Effector CD8-positive, alpha-beta T cell (primary cell): ENCODE results near the gene ASMTL.
"Not testable (repeated sequence)": the region's sequence is repeated elsewhere in the genome, so short reads cannot be mapped to it uniquely, and the experiment has no call there.

Experiments used
- DNase-seq: peaks from one replicate; lab custom pipeline; 2025; lab: John Stamatoyannopoulos, UW

The ASMTL gene

DNA sequence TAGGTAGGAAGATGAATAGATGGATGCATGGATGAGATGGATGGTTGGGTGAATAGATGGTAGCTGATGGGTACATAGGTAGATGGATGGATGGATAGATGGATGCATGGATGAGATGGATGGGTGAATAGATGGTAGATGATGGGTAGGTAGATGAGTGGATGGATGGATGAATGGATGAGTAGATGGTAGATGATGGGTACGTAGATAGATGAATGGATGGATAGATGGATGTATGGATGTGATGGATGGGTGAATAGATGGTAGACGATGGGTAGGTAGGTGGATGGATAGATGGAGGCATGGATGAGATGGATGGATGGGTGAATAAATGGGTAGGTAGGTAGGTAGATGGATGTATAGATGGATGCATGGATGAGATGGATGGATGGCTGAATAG, 46.9 kb downstream of the ASMTL start:
- not testable (repeated sequence) for DNase-seq

DNA sequence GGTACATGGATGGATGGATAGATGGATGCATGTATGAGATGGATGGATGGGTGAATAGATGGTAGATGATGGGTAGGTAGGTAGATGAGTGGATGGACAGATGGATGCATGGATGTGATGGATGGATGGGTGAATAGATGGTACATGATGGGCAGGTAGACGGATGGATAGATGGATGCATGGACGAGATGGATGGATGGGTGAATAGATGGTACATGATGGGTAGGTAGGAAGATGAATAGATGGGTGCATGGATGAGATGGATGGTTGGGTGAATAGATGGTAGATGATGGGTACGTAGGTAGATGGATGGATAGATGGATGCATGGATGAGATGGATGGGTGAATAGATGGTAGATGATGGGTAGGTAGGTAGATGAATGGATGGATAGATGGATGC, 48.8 kb downstream of the ASMTL start:
- not testable (repeated sequence) for DNase-seq

DNA sequence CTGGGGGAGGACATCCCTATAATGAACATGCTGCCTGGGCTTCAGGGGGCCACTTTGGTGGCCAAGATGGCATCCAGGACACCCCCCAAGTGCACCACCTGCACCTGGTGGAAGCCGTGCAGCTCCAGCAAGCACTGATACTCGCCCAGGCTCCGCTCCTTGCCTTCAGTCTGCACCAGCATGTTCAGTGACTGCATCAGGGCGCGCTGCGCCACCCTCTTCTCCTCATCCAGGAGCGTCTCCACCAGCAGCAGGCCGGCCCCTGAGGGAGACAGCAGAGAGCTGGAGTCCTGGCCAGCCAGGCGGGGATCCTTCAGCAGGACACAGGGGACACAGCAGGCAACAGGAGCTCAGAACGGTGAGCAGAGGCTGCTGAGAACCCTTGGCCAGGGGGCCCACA, 49.5 kb downstream of the ASMTL start:
- no peak for DNase-seq

DNA sequence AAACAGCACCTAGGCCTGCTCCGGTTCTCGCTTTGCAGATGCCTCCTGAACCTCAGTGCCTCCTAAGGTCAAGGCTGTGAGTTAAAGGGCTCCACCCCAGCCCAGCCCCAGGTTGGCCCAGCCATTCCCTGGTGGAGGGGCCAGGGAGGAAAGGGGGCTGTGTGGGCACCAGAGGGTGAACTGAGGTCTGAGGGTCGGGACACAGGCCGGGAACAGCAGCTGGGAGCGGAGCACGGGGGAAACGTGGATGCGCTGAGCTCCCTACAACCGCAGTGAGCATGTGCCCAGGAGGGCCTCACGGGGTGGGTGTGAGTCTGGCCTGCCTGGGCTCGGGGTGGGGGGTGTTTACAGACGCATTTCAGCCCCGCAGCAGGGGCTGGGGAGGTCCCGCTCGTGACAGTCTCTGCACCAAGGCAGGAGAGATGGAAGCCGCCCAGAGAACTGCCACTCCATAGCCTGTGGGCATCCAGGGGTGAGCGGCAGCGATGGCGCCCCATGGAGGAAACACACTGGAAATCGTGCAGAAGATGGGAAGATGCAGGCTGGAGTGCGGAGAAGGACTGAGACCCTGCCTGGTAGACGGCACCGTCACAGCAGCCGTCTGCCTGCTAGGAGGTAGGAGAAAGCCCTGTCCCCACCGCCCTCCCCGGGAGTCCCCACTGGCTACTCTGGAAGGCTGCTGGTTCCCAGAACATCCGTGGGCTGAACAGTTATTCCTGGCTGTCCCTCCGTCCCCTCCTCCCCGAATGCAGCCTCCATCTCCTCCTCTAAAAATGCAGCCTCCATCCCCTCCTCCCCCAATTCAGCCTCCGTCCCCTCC, 50.9 kb downstream of the ASMTL start:
- no peak for DNase-seq

DNA sequence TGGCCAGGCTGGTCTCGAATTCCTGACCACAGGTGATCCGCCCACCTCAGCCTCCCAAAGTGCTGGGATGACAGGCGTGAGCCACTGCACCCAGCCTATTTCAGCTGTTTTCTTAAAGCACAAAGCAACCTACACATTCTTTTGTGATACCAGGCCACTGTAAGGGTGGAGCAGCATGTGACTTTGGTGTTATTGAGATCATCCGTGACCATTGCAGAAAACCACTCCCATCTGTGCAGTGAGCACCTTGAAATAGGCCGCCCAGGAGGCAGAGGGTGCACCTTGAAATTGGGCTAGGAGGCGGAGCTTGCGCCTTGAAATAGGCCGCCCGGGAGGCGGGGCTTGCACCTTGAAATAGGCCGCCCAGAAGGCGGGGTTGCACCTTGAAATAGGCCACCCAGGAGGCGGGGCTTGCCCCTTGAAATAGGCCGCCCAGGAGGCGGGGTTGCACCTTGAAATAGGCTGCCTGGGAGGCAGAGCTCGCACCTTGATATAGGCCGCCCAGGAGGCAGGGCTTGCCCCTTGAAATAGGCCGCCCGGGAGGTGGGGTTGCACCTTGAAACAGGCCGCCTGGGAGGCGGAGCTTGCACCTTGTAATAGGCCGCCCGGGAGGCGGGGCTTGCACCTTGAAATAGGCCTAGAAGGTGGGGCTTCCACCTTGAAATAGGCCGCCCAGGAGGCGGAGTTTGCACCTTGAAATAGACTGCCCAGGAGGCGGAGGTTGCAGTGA, 51.8 kb downstream of the ASMTL start:
- no peak for DNase-seq

DNA sequence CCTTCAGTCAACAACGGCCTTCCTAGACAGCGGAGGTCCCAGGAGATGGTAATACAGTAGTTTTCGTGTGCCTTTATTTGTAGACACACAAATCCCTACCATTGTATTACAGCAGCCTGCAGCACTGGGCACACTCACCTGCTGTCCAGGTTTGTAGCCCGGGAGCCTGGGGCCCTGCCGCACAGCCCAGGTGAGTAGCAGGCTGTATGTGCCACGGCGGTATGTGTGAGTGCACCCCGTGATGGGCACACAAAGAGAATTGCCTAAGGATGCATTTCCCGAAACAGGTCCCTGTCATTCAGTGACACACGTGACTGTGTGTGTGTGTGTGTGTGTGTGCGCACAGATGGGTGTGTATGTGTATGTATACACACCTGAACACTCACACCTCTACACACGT, 52.7 kb downstream of the ASMTL start:
- DNase-seq = no peak

DNA sequence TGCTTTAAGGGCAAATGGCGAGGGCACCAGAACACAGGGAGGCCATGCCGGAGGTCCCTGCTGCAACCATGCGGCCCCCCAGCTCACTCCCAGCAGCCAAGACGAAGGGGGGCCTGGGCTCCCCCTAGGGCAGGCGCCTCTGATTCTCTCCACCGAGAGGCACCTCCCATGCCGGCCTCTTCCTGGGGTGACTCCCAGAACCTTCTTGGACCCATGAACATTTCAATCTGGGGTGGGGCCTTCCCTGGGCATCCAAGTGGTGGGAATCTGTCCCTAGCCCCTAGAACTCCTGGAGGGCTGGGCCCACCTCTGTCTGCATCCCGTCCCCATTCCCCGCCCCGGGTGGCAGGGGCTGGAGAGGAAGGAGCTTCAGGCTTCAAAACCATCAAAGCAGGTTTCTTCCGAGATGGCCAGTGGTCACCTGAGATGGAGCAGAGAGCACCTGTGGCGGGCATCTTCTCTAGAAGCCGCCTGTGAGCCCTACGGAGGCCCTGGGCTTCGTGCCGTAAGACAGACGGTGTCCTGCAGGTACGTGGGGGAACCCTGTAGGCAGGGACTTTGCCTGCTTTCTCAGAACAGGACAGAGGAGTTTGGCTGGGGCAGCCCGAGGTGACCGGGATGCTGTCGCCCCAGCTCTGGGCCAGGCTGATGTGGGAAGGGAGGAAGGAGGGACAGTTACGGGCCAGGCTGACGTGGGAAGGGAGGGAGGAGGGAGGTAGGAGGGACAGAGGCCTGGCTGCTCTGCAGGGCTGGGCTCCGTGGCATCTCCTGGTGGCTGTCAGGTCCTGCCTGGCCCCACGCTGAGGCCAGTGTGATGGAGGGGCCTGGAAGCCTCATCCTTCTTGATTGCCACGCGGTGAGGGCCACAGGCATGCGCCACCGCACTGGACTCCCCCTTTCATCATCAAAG, 54.0 kb downstream of the ASMTL start:
- DNase-seq = no peak

DNA sequence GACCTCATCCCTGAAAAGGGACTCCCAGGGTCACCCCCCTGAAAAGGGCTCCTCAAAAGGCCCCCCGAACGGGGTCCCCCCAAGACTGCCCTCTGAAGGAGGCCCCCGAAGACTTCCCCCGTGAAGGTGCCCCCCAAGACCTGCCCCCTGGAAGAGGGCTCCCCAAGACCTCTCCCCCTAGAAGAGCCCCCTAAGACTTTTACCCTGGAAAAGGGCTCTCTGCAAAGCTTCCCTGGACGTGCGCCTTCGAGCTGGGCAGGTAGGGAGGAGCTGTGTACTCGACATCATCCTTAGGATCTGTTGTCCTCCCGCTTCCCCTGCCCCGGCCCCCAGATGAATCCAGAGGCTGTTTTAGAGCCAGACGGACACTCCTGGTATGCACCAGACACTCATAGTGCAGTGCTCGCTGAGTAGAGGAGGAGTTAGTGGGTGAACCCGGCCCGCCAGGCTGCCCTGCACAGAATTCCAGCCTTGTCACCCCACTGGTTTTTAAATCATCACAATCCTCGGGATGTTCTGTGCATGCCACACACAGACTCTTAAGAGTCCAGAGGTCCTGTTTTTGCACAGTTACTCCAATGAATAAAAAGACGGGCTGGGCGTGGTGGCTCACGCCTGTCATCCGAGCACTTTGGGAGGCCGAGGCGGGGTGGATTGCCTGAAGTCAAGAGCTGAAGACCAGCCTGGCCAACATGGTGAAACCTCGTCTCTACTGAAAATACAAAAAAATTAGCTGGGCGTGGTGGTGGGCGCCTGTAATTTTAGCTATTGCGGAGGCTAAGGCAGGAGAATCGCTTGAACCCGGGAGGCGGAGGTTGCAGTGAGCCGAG, 55.1 kb downstream of the ASMTL start:
- no peak for DNase-seq

DNA sequence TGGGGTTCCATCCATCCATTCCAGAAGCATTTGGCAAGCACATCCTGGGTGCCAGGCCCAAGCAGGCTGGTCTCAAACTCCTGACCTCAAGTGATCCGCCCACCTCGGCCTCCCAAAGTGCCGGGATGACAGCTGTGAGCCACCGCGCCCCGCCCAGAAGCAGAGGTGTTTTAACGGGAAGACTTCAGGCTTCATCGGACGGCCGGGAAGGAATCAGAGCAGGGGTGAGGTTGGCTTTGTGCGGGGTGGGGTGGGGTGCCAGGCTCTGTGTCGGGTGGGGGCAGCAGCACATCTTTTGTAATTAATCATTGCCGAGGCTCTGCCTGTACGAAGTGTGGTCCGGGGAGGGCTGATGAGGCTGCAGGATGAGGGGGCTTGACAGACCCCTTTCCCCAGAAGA, 55.7 kb downstream of the ASMTL start:
- DNase-seq = no peak

DNA sequence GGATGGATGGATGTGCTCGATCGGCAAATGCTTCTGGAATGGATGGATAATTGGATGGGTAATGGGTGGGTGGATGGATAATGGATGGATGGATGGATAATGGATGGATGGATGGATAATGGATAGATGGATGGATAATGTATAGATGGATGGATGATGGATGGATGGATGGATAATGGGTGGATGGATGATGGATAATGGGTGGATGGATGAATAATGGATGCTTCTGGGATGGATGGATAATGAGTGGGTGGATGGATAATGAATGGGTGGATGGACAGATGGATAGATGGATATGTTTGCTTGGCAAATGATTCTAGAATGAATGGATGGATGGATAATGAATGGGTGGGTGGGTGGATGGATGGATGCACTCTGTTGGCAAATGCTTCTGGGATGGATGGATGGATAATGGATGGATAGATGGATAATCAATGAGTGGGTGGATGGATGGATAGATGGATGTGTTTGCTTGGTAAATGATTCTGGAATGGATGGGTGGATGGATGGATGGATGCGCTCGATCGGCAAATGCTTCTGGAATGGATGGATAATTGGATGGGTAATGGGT, 57.0 kb downstream of the ASMTL start:
- no peak for DNase-seq

DNA sequence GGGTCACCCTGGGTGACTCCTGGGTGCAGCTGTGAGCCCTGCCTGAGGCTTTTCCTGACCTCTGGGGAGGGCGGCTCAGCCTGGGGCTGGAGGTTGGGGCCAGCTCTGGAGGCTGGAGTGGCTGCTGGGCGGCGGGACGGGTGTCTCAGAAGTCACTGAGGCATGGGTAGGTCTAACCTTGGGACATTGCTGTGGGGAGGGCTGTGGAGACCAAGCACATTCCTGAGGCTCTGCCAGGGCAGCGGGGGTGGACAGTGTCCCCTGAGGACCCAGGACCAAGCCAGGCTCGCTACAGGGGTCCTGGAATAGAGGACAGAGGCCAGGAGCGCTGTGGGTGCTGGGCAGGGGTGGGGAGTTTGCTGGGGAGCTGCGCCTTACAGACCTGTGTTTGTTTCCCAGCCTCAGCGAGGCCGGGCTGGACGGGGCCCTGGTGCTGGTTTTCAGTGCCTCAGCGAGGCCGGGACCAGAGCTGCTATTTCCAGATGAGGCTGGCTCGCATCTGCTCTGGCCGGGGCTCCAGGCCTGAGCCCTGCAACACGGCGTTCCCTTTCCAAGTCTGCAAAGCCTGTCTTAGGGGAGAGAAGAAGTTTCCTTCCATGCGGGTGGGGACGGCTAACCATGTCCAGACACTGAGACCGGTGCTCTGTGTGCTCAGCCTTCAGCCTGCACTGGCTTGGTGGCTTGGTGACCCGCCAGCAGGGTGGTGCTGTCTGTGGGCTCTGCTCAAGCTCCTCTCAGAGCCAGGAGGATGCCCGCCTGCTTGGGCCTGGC, 57.8 kb downstream of the ASMTL start:
- no peak for DNase-seq

DNA sequence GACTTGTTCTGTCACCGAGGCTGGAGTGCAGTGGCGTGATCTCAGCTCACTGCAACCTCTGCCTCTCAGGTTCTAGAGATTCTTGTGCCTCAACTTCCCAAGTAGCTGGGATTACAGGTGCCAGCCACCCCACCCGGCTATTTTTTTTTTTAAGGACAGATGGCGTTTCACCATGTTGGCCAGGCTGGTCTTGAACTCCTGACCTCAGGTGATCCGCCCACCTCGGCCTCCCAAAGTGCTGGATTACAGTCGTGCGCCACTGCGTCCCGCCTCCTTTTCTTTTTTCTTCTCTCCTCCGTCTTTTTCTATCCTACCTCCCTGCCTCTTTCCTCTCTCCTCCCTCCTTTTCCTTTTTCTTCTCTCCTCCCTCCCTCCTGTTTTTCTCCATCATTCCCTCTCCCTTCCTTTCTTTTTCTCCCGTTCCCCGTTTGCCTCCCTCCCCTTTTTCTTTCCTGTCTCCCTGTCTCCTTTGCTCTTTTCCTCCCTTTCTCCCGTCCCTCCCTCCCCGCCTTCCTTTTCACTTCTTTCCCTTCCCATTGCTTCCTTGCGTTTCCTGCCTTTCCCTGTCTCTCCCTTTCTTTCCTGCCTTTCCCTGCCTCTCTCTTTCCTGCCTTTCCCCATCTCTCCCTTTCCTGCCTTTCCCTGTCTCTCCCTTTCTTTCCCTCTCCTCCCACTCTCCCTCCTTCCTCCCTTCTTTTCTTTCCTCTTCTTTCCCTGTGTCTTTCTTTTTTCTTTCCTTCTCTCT, 58.7 kb downstream of the ASMTL start:
- no peak for DNase-seq

DNA sequence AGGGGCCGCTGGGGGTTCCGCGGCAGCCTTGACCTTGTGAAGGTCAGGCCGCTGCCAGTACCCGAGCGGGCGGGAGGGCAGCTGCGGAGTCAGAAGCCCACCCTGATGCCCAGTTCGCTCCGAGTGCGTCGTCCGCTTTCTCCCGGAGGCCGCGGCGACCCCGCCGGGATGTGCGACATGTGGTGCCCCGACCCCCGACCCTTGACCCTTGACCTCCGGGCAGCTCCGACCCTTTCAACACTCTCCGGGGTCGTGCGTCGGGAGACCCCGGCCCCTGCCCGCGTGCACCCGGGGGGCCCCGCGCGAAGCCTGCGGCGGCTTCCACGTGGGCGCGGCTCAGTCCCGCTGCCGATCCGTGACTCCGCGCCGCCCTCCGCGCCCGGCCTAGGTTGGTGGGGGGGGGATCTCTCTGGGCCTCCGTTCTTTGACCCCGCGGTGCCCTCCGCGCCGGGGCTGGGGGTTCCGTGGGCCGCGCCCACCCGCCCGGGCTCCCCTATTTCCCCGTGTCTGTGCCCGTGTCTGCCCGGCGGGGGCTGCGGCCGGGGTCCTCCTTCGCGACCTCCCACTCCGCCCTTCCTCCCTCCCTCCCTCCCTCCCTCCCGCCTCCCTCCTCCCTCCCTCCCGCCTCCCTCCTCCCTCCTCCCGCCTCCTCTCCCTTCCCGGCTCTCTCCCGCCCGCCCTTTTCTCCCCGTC, 60.2 kb downstream of the ASMTL start:
- DNase-seq = no peak

DNA sequence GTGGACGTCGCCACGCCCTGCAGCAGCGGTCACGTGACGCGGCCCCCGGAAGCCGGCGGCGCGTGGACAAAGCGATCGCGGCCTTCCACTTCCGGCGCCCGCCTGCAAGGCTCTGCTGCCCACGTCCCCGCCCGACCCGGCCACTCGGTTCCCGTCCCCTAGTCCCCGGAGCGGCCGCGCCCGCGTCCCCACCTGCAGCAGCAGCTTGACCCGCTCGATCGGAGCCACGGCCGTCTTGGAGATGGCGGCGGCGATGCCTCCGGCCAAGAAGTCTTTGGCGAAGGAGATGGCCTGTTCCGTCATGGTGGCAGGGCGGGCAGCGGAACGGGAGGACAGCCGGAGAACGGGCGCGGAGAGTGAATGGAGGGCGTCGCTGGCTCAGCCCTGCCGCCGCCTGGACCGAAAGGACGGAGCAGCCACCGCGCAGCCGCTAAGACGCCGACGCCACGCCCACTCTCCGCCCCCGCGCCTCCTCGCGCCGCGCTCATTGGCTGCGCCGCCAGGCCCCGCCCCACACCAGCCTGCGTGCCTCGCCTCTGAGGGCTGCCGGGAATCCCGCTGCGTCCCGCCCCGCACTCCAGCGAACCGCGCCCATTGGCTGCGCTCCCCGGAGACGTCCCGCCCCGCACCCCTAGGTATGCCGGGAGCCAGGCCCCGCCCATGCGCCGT, 60.9 kb downstream of the ASMTL start, which contains the start of gene SLC25A6:
SLC25A6 (minus strand) TSS at position 407 of the 669 bp plus-strand sequence; CDS start at position 303, 104 bp downstream.
- DNase-seq = no peak

DNA sequence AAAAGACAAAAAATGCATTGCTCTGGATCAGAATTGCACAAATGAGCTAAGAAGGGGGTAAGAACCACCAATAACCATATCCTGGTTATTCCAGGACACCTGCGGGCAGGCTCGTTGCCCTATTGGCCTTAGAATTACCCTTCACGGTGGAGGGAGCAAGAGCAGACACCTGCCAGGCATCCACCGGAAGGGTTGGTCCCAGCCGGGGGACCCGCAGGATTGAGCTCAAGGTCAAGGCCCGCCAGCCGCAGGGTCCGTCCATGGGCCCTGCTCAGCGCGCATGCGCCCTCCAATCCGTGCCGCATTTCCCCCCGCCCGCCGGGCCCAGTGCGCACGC, 61.4 kb downstream of the ASMTL start:
- no peak for DNase-seq

DNA sequence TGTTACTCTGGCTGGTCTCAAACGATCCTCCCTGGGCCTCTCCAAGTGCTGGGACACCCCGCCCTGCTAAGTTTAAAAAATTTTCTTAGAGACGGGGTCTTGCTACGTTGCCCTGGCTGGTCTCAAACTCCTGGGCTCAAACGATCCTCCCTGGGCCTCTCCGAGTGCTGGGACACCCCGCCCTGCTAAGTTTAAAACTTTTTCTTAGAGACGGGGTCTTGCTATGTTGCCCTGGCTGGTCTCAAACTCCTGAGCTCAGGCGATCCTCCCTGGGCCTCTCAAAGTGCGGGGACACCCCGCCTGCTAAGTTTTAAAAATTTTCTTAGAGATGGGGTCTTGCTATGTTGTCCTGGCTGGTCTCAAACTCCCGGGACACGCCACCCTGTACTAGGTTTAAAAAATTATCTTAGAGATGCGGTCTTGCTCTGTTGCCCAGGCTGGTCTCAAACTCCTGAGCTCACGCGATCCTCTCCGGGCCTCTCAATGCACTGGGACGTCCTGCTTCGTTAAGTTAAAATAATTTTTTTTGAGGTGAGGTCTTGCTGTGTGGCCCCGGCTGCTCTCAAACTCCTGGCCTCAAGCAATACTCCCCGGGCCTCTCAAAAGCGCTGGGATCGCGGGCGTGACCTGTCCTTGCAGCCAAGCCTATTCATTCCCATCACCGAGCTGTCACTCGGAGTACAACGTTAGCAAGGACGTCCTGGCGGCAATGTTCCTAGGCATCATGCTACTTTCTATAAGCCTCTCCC, 61.9 kb downstream of the ASMTL start:
- DNase-seq = no peak

DNA sequence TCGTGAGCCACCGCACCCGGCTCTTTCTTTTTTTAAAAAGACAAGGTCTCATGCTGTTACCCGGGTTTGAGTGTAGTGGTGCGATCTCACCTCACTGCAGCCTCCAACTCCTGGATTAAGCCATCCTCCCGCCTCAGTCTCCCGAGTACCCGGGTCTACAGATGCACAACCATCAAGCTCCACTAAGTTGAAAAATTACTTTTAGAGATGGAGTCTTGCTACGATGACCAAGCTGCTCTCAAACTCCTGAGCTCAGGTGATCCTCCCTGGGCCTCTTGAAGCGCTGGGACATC, 62.8 kb downstream of the ASMTL start:
- no peak for DNase-seq
